ENCODE measurements around the gene CLCC1.

DNA sequence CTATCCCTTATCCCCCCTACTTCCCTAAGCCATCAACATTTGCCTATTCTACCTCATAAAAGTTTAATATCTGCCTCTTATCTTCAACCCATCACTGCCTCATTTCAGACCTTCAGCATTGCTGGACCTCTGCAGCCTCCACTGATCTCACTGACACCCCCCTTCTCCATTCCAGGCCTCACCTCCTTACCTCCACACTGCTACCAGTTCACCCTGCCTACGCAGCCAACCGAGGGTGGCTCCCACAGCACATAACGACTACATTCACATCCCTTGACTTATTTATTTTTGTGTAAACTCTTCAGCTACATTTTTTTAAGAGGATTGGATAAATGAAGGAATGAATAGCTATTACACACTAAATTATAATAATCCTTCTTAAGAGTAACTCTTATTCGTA, 14.2 kb downstream of the CLCC1 start:
- TF ChIP-seq EZH2 (IDR thresholded peaks at IDR 0.05; ENCODE audit: insufficient read depth, poor library complexity, severe bottlenecking) (no peak), EZH2phosphoT487 (IDR thresholded peaks at IDR 0.05; ENCODE audit: insufficient read depth, low read depth) (no peak)
